ENCODE measurements around the gene SNTN. TPM values are rescaled to one million over a fixed set of nuclear protein-coding genes. Genes with fewer than 3 reads are reported as not detected.
"Not testable (repeated sequence)": the region's sequence is repeated elsewhere in the genome, so short reads cannot be mapped to it uniquely, and the experiment has no call there.

SNTN gene
- total RNA-seq (2014; rRNA removed; shearing (Covaris generic)) = not detected in 2 replicates
- not detected in 2 replicates for polyA plus RNA-seq (2015; cell fraction: cytosol; rRNA removed)
- not detected in 2 replicates for polyA plus RNA-seq (2015; cell fraction: nucleus; rRNA removed)

- in situ Hi-C loops (cut with HindIII; ENCODE audit: low pct_unique_long_range_greater_than_20kb, low sequenced_read_pairs) = no loop called here
- no peak for DNase-seq (ENCODE audit: low read depth, low spot score)
These were observed at the start of gene SNTN for GRCh38 chr3:63652066-63652725. TSS of gene SNTN (plus strand) at chr3:63652675. CDS start at chr3:63652688, 13 bp downstream.

- in situ Hi-C loops (cut with HindIII; ENCODE audit: low pct_unique_long_range_greater_than_20kb, low sequenced_read_pairs) = no loop called here
- peak; percentile 71 for DNase-seq (ENCODE audit: low read depth, low spot score)
These were observed 44.8 kb upstream of the SNTN start for GRCh38 chr3:63607716-63608115.

GRCh38 chr3:63609408-63609807, 43.1 kb upstream of the SNTN start:
- in situ Hi-C loops (cut with HindIII; ENCODE audit: low pct_unique_long_range_greater_than_20kb, low sequenced_read_pairs) = no loop called here
- no peak for DNase-seq (ENCODE audit: low read depth, low spot score)

GRCh38 chr3:63609834-63610233, 42.6 kb upstream of the SNTN start:
- no peak for DNase-seq (ENCODE audit: low read depth, low spot score)
- in situ Hi-C loops (cut with HindIII; ENCODE audit: low pct_unique_long_range_greater_than_20kb, low sequenced_read_pairs) = no loop called here

- no peak for DNase-seq (ENCODE audit: low read depth, low spot score)
- in situ Hi-C loops (cut with HindIII; ENCODE audit: low pct_unique_long_range_greater_than_20kb, low sequenced_read_pairs) = no loop called here
These were observed 41.1 kb upstream of the SNTN start for GRCh38 chr3:63611382-63611781.

- in situ Hi-C loops (cut with HindIII; ENCODE audit: low pct_unique_long_range_greater_than_20kb, low sequenced_read_pairs) = no loop called here
- DNase-seq (ENCODE audit: low read depth, low spot score) = no peak
These were observed 38.9 kb upstream of the SNTN start for GRCh38 chr3:63613561-63613960.

- in situ Hi-C loops (cut with HindIII; ENCODE audit: low pct_unique_long_range_greater_than_20kb, low sequenced_read_pairs) = no loop called here
- no peak for DNase-seq (ENCODE audit: low read depth, low spot score)
These were observed 35.1 kb upstream of the SNTN start for GRCh38 chr3:63617391-63617790.

- peak; percentile 17 for DNase-seq (ENCODE audit: low read depth, low spot score)
- in situ Hi-C loops (cut with HindIII; ENCODE audit: low pct_unique_long_range_greater_than_20kb, low sequenced_read_pairs) = no loop called here
These were observed 27.4 kb upstream of the SNTN start for GRCh38 chr3:63624941-63625560.

GRCh38 chr3:63631670-63632069, 20.8 kb upstream of the SNTN start:
- DNase-seq (ENCODE audit: low read depth, low spot score) = no peak
- in situ Hi-C loops (cut with HindIII; ENCODE audit: low pct_unique_long_range_greater_than_20kb, low sequenced_read_pairs) = no loop called here

GRCh38 chr3:63635186-63635585, 17.3 kb upstream of the SNTN start:
- DNase-seq (ENCODE audit: low read depth, low spot score) = no peak
- in situ Hi-C loops (cut with HindIII; ENCODE audit: low pct_unique_long_range_greater_than_20kb, low sequenced_read_pairs) = no loop called here

- in situ Hi-C loops (cut with HindIII; ENCODE audit: low pct_unique_long_range_greater_than_20kb, low sequenced_read_pairs) = no loop called here
- no peak for DNase-seq (ENCODE audit: low read depth, low spot score)
These were observed 12.7 kb upstream of the SNTN start for GRCh38 chr3:63639806-63640205.

- in situ Hi-C loops (cut with HindIII; ENCODE audit: low pct_unique_long_range_greater_than_20kb, low sequenced_read_pairs) = no loop called here
- DNase-seq (ENCODE audit: low read depth, low spot score) = no peak
These were observed 10.0 kb upstream of the SNTN start for GRCh38 chr3:63642488-63642887.

- in situ Hi-C loops (cut with HindIII; ENCODE audit: low pct_unique_long_range_greater_than_20kb, low sequenced_read_pairs) = no loop called here
- no peak for DNase-seq (ENCODE audit: low read depth, low spot score)
These were observed 8.2 kb upstream of the SNTN start for GRCh38 chr3:63644212-63644797.

- in situ Hi-C loops (cut with HindIII; ENCODE audit: low pct_unique_long_range_greater_than_20kb, low sequenced_read_pairs); DNase-seq (ENCODE audit: low read depth, low spot score): not testable (repeated sequence)
These were observed 7.3 kb upstream of the SNTN start for GRCh38 chr3:63644928-63645781.

- in situ Hi-C loops (cut with HindIII; ENCODE audit: low pct_unique_long_range_greater_than_20kb, low sequenced_read_pairs) = no loop called here
- DNase-seq (ENCODE audit: low read depth, low spot score) = no peak
These were observed 1.7 kb downstream of the SNTN start for GRCh38 chr3:63654211-63654610.

GRCh38 chr3:63654931-63655330, 2.5 kb downstream of the SNTN start:
- in situ Hi-C loops (cut with HindIII; ENCODE audit: low pct_unique_long_range_greater_than_20kb, low sequenced_read_pairs) = no loop called here
- DNase-seq (ENCODE audit: low read depth, low spot score) = no peak

GRCh38 chr3:63655519-63655918, 3.0 kb downstream of the SNTN start:
- DNase-seq (ENCODE audit: low read depth, low spot score) = no peak
- in situ Hi-C loops (cut with HindIII; ENCODE audit: low pct_unique_long_range_greater_than_20kb, low sequenced_read_pairs) = no loop called here

- in situ Hi-C loops (cut with HindIII; ENCODE audit: low pct_unique_long_range_greater_than_20kb, low sequenced_read_pairs) = no loop called here
- no peak for DNase-seq (ENCODE audit: low read depth, low spot score)
These were observed 4.3 kb downstream of the SNTN start for GRCh38 chr3:63656786-63657185.

Data from SK-MEL-5 (cell line).